OCI-LY3 (cell line): ENCODE data around the gene GPBP1.

Source experiments
- EZH2phosphoT487 ChIP-seq: fragments of 200-600 bp; shearing (Covaris generic); IDR thresholded peaks from 2 replicates; pipeline ENCODE4 v1.6.1; 2018; ENCODE audit warnings: antibody characterized with exemption, mixed run types, low read depth
- TF ChIP-seq, protein P1 (sequence below): fragments of 200-600, 300-600 bp; sonication (generic); IDR thresholded peaks from 2 replicates; pipeline ENCODE4 v1.5.1; 2014; ENCODE audit warnings: antibody characterized with exemption, low read length, low read depth

DNA sequence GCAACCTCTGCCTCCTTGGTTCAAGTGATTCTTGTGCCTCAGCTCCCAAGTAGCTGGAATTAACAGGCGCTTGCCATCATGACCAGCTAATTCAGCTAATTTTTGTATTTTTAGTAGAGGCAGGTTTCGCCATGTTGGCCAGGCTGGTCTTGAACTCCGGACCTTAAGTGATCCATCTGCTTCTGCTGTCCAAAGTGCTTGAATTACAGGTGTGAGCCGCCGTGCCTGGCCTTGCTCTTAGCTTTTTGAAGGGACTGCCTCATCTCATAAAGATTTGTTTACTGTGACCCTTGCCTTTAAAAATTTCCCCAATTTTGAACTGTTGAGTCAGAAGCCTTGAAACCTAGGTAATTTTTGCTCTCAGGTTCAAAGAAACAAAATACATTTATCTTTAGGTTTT, 17.3 kb downstream of the GPBP1 start:
- TF ChIP-seq, protein P1, sequence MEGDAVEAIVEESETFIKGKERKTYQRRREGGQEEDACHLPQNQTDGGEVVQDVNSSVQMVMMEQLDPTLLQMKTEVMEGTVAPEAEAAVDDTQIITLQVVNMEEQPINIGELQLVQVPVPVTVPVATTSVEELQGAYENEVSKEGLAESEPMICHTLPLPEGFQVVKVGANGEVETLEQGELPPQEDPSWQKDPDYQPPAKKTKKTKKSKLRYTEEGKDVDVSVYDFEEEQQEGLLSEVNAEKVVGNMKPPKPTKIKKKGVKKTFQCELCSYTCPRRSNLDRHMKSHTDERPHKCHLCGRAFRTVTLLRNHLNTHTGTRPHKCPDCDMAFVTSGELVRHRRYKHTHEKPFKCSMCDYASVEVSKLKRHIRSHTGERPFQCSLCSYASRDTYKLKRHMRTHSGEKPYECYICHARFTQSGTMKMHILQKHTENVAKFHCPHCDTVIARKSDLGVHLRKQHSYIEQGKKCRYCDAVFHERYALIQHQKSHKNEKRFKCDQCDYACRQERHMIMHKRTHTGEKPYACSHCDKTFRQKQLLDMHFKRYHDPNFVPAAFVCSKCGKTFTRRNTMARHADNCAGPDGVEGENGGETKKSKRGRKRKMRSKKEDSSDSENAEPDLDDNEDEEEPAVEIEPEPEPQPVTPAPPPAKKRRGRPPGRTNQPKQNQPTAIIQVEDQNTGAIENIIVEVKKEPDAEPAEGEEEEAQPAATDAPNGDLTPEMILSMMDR = no peak
- TF ChIP-seq EZH2phosphoT487 = no peak
